ENCODE data around the gene IKZF1. TPM values are rescaled to one million over a fixed set of nuclear protein-coding genes. Genes with fewer than 3 reads are reported as not detected.

The IKZF1 gene
- total RNA-seq, 2 donors from 2014 or later = 4.9 to 5.6 TPM

- Histone ChIP-seq H3K9me3 (no peaks in the 10 kb centered on the region), H3K4me3 (no peak overlapping the region), H3K27me3 (no peaks in the 10 kb centered on the region), H3K36me3 (no peaks in the 10 kb centered on the region), H3K27ac (peak overlapping the region; percentile 43), H3K4me1 (no peaks in the 10 kb centered on the region), H3K9ac (ENCODE audit: low read depth in 2 of 2, low read length in 2 of 2) (no peak overlapping the region)
- DNase-seq = no peak
- no peak for TF ChIP-seq CTCF (IDR thresholded peaks at IDR 0.05)
- intact Hi-C loops (cut with DNase I) = no loop called here
These were observed 12.7 kb downstream of the IKZF1 start for GRCh38 chr7:50317221-50317678.

- no peak overlapping the region for H3K9ac ChIP-seq (ENCODE audit: low read depth in 2 of 2, low read length in 2 of 2)
- intact Hi-C loops (cut with DNase I) = no loop called here
- no peaks in the 10 kb centered on the region for H3K27me3 ChIP-seq
- no peak for DNase-seq
- H3K4me3 ChIP-seq = no peak overlapping the region
- peak overlapping the region; percentile 32 for H3K27ac ChIP-seq
- no peaks in the 10 kb centered on the region for H3K9me3 ChIP-seq
- no peaks in the 10 kb centered on the region for H3K36me3 ChIP-seq
- TF ChIP-seq CTCF (IDR thresholded peaks at IDR 0.05) = no peak
- H3K4me1 ChIP-seq = no peaks in the 10 kb centered on the region
These were observed 13.5 kb downstream of the IKZF1 start for GRCh38 chr7:50317697-50318669.

GRCh38 chr7:50321487-50322067 is 17.1 kb downstream of the IKZF1 start:
- TF ChIP-seq CTCF (IDR thresholded peaks at IDR 0.05) = no peak
- Histone ChIP-seq H3K4me1 (no peaks in the 10 kb centered on the region), H3K36me3 (no peaks in the 10 kb centered on the region), H3K9ac (ENCODE audit: low read depth in 2 of 2, low read length in 2 of 2) (no peak overlapping the region), H3K27me3 (no peaks in the 10 kb centered on the region), H3K9me3 (no peaks in the 10 kb centered on the region), H3K27ac (no peak overlapping the region), H3K4me3 (no peak overlapping the region)
- intact Hi-C loops (cut with DNase I) = no loop called here
- DNase-seq = no peak

- no peaks in the 10 kb centered on the region for H3K27me3 ChIP-seq
- H3K36me3 ChIP-seq = no peaks in the 10 kb centered on the region
- no peaks in the 10 kb centered on the region for H3K9me3 ChIP-seq
- H3K9ac ChIP-seq (ENCODE audit: low read depth in 2 of 2, low read length in 2 of 2) = no peak overlapping the region
- H3K4me3 ChIP-seq = no peak overlapping the region
- DNase-seq = no peak
- intact Hi-C loops (cut with DNase I) = no loop called here
- H3K4me1 ChIP-seq = no peaks in the 10 kb centered on the region
- H3K27ac ChIP-seq = no peak overlapping the region
- no peak for TF ChIP-seq CTCF (IDR thresholded peaks at IDR 0.05)
These were observed 19.6 kb downstream of the IKZF1 start for GRCh38 chr7:50324113-50324512.

- no peak for TF ChIP-seq CTCF (IDR thresholded peaks at IDR 0.05)
- no peak overlapping the region for H3K9ac ChIP-seq (ENCODE audit: low read depth in 2 of 2, low read length in 2 of 2)
- H3K27me3 ChIP-seq = no peaks in the 10 kb centered on the region
- DNase-seq = no peak
- no peaks in the 10 kb centered on the region for H3K4me1 ChIP-seq
- no peak overlapping the region for H3K4me3 ChIP-seq
- H3K36me3 ChIP-seq = no peaks in the 10 kb centered on the region
- H3K27ac ChIP-seq = no peak overlapping the region
- intact Hi-C loops (cut with DNase I) = no loop called here
- no peaks in the 10 kb centered on the region for H3K9me3 ChIP-seq
These were observed 22.9 kb downstream of the IKZF1 start for GRCh38 chr7:50327443-50327842.

All from colonic mucosa (tissue), 4 donors.